PC-9 (cell line): ENCODE measurements around the gene FNDC3B.

Source experiments
- CTCF ChIP-seq: fragments of 200-600 bp; sonication (generic); conservative IDR thresholded peaks from 2 replicates; pipeline ENCODE4 v1.6.1; 2017; ENCODE audit warnings: mixed run types, antibody characterized with exemption, mild to moderate bottlenecking, moderate library complexity
- EZH2 ChIP-seq: fragments of 200-600 bp; sonication (generic); IDR thresholded peaks from 2 replicates; pipeline ENCODE4 v1.8.0; 2017; ENCODE audit warnings: antibody characterized with exemption, low read depth

DNA sequence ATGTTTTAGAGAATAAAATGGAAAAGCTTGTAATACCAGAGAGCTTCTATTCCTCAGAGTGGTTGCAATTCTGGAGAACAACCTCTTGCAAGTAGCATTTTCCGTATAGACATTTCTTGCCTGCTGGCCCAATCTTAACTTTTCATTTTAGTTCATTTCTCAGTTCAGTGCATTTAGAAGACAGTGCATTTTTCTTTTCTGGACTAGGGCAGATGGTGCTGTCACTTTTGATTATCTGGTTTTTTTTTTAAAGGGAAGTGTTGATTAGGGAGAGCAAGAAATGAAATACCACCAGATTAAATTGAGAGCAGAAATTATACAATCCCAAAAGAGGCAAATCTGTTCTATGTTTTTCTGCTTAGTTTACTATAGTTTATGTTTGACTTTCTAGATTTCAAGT is 236.2 kb downstream of the FNDC3B start:
- TF ChIP-seq CTCF = no peak
- no peak for TF ChIP-seq EZH2
